Measurements from ENCODE around the gene ST6GALNAC5. TPM values are rescaled to one million over a fixed set of nuclear protein-coding genes. Genes with fewer than 3 reads are reported as not detected.

The ST6GALNAC5 gene
- total and polyA plus RNA-seq, 10 of the 15 experiments (the other 5 are each of a cell fraction or from before 2014, with no cell fraction given): under 0.01 to 1.8 (median 0.07) TPM; not detected in 6

- SMC1A ChIA-PET (ENCODE audit: uncharacterized antibody, unreplicated experiment): interaction anchor here (1.1 to 3.8 kb wide), 3 partner anchors 11 to 97 kb away, joined by 3 to 17 read pairs (median 4); no protein-coding TSS in a partner anchor
- H2AFZ ChIP-seq (ENCODE audit: control insufficient read depth, low read depth, low read length): no peak overlapping the region
- intact Hi-C loops (cut with micrococcal nuclease; ENCODE audit: unreplicated experiment): no loop called here
- no peak for DNase-seq (ENCODE audit: low read depth, low spot score)
- FAIRE-seq: no peak
- POLR2A ChIA-PET: interaction anchor here (1.2 kb wide), 1 partner anchor 10 kb away, joined by 4 read pairs; no protein-coding TSS in a partner anchor
- no peaks in the 10 kb centered on the region for H4K20me1 ChIP-seq (ENCODE audit: control insufficient read depth, insufficient read depth)
- H3K4me1 ChIP-seq (ENCODE audit: control insufficient read depth, insufficient read depth, low read length): no peaks in the 10 kb centered on the region
- CTCF ChIA-PET: interaction anchor here (1.3 to 1.9 kb wide), 2 partner anchors 10 to 71 kb away, joined by 3 to 6 read pairs; no protein-coding TSS in a partner anchor
- no peak for ATAC-seq
- H3K27ac ChIP-seq (ENCODE audit: control insufficient read depth, insufficient read depth): no peak overlapping the region
- in situ Hi-C loops (cut with MboI): no loop called here
- no peak overlapping the region for H3K4me2 ChIP-seq (ENCODE audit: control insufficient read depth, insufficient read depth)
- H3K9ac ChIP-seq (ENCODE audit: control insufficient read depth, insufficient read depth, low read length): no peak overlapping the region
- H3K79me2 ChIP-seq (ENCODE audit: control insufficient read depth, insufficient read depth, low read length): no peaks in the 10 kb centered on the region
- RAD21 ChIA-PET (ENCODE audit: unreplicated experiment): no interaction called here
- H3K27me3 ChIP-seq (replicated peaks in 1 of 2; ENCODE audit: control insufficient read depth in 2 of 2, insufficient read depth in 2 of 2, low read length in 1 of 2): no peaks in the 10 kb centered on the region
- H3K9me3 ChIP-seq (replicated peaks; ENCODE audit: control insufficient read depth, insufficient read depth, low read length): no peaks in the 10 kb centered on the region
- 13% methylated on average over 3 of the region's 3 CpGs for WGBS (ENCODE audit: insufficient coverage, insufficient replicate concordance, low lambda C conversion rate, missing lambda C conversion rate)
- H3K4me3 ChIP-seq: no peak overlapping the region
- H3K36me3 ChIP-seq (ENCODE audit: control insufficient read depth in 2 of 2, insufficient read depth in 2 of 2, low read length in 1 of 2): no peaks in the 10 kb centered on the region
- no TSS peak for BruUV-seq (replicated peaks)
- TF ChIP-seq BMI1 (IDR thresholded peaks at IDR 0.05; ENCODE audit: borderline replicate concordance): no peak
- no peak for TF ChIP-seq TCF7 (IDR thresholded peaks at IDR 0.05; ENCODE audit: borderline replicate concordance)
- TF ChIP-seq ZBTB40 (IDR thresholded peaks at IDR 0.05; ENCODE audit: borderline replicate concordance): no peak
- TF ChIP-seq IKZF2 (IDR thresholded peaks at IDR 0.05): no peak
- TF ChIP-seq E2F4 (IDR thresholded peaks at IDR 0.05; ENCODE audit: low read depth, low read length): no peak
- TF ChIP-seq ZNF384 (IDR thresholded peaks at IDR 0.05; ENCODE audit: borderline replicate concordance, low read depth, low read length): no peak
- no peak for TF ChIP-seq PKNOX1 (IDR thresholded peaks at IDR 0.05)
- TF ChIP-seq NRF1 (conservative IDR thresholded peaks at IDR 0.05; ENCODE audit: low read depth, low read length): no peak
- TF ChIP-seq RELA (IDR thresholded peaks at IDR 0.05; ENCODE audit: borderline replicate concordance, partially characterized antibody): no peak
- no peak for TF ChIP-seq POLR2A (IDR thresholded peaks at IDR 0.05; ENCODE audit: low read depth, low read length)
- TF ChIP-seq RAD51 (IDR thresholded peaks at IDR 0.05): no peak
- TF ChIP-seq MEF2B (IDR thresholded peaks at IDR 0.05; ENCODE audit: partially characterized antibody, poor library complexity, severe bottlenecking): no peak
- no peak for TF ChIP-seq CREM (IDR thresholded peaks at IDR 0.05; ENCODE audit: low read depth)
- TF ChIP-seq EGR1 (IDR thresholded peaks at IDR 0.05; ENCODE audit: borderline replicate concordance in 1 of 2, low read depth in 2 of 2, low read length in 2 of 2): no peak
- no peak for TF ChIP-seq CHD4 (IDR thresholded peaks at IDR 0.05)
- no peak for TF ChIP-seq IRF5 (IDR thresholded peaks at IDR 0.05; ENCODE audit: borderline replicate concordance)
- TF ChIP-seq NBN (IDR thresholded peaks at IDR 0.05): no peak
Measured at GRCh38 chr1:77018311-77018710, 151.0 kb downstream of the ST6GALNAC5 start.
